ENCODE results near the gene PLCXD1. TPM values are rescaled to one million over a fixed set of nuclear protein-coding genes. Genes with fewer than 3 reads are reported as not detected.
"Not testable (repeated sequence)": the region's sequence is repeated elsewhere in the genome, so short reads cannot be mapped to it uniquely, and the experiment has no call there.

PLCXD1 gene
- total RNA-seq, 1 experiment from 2014 or later, result 49.4 TPM

DNA sequence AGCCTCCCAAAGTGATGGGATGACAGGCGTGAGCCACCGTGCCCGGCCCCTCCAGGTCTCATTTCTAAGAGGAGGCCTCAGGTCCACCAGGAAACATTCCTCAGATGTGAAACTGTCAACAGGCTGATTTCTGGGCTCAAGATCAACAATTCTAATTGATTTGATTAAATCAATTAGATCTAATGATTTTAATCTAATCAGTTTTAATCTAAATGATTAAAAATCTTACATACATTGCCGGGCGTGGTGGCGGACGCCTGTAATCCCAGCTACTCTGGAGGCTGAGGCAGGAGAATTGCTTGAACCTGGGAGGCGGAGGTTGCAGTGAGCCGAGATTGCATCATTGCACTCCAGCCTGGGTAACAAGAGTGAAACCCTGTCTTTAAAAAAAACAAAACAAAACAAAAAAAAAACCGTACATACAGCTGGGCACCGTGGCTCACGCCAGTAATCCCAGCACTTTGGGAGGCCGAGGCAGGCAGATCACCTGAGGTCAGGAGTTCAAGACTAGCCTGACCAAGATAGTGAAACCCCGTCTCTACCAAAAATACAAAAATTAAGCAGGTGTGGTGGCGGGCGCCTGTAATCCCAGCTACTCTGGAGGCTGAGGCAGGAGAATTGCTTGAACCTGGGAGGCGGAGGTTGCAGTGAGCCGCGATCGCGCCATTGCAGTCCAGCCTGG lies 960 bp downstream of the PLCXD1 start:
- H4K20me1 ChIP-seq (ENCODE audit: insufficient read depth, low read depth, low read length); H3K9me2 ChIP-seq (replicated peaks; ENCODE audit: insufficient read depth, low read length); H3K9me3 ChIP-seq (ENCODE audit: low read length); H2AFZ ChIP-seq (ENCODE audit: low read length); H3K27me3 ChIP-seq (ENCODE audit: low read length): not testable (repeated sequence)
- Histone ChIP-seq H3K9ac (ENCODE audit: low read length) (peak overlapping the region; percentile 97), H3K79me2 (ENCODE audit: low read length) (peaks cover 42% of the 10 kb centered on the region), H3K4me2 (ENCODE audit: low read depth, low read length, poor library complexity, severe bottlenecking) (peak overlapping the region; percentile 96), H3K36me3 (ENCODE audit: insufficient read depth, low read length) (peaks cover 30% of the 10 kb centered on the region), H3K4me1 (ENCODE audit: low read length) (peaks cover 27% of the 10 kb centered on the region), H3K27ac (ENCODE audit: low read length) (peak overlapping the region; percentile 97), H3K4me3 (ENCODE audit: low read length) (peak overlapping the region; percentile 96)
- peak; percentile 44 for DNase-seq

DNA sequence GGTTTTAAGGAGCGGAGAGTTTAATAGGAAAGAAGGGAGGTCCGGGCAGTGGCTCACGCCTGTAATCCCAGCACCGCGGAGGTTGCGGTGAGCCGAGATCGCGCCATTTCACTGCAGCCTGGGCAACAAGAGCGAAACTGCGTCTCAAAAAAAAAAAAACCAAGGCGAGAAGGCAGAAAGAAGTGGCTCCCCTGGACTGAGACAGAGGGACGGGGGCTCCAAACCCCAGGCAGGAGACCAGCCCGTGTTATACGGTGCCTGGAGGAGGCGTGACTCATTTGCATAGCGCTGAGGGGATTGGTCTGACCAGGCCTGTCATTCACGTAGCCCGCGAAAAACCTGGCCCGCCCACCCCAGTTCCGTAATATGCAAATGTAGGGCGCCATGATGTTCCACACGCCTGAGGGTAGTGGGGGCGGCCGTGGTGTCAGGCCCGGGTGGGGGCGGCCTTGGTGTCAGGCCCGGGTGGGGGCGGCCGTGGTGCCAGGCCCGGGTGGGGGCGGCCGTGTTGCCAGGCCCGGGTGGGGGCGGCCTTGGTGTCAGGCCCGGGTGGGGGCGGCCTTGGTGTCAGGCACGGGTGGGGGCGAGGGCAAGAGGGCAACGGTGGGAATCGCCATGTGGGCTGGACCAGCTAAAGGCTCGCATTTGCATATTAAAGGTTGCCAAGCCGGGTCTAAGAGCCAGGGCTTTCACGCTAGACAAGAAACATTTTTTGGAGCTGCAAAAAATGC lies 2.1 kb downstream of the PLCXD1 start:
- H4K20me1 ChIP-seq (ENCODE audit: insufficient read depth, low read depth, low read length), result peaks cover 6% of the 10 kb centered on the region; the same call in 1 of the 2 replicates
- peak overlapping the region; percentile 66 for H3K4me3 ChIP-seq (ENCODE audit: low read length)
- H3K9me2 ChIP-seq (replicated peaks; ENCODE audit: insufficient read depth, low read length), result no peaks in the 10 kb centered on the region
- H3K4me1 ChIP-seq (ENCODE audit: low read length), result peaks cover 27% of the 10 kb centered on the region
- peak overlapping the region; percentile 97 for H3K27ac ChIP-seq (ENCODE audit: low read length)
- H3K79me2 ChIP-seq (ENCODE audit: low read length), result peaks cover 49% of the 10 kb centered on the region
- no peaks in the 10 kb centered on the region for H3K27me3 ChIP-seq (ENCODE audit: low read length)
- peak; percentile 99 for DNase-seq
- peaks cover 36% of the 10 kb centered on the region for H3K36me3 ChIP-seq (ENCODE audit: insufficient read depth, low read length)
- peak overlapping the region; percentile 68 for H3K9ac ChIP-seq (ENCODE audit: low read length)
- H3K9me3 ChIP-seq (ENCODE audit: low read length), result no peaks in the 10 kb centered on the region
- H3K4me2 ChIP-seq (ENCODE audit: low read depth, low read length, poor library complexity, severe bottlenecking), result peak overlapping the region; percentile 96
- no peak overlapping the region for H2AFZ ChIP-seq (ENCODE audit: low read length)

DNA sequence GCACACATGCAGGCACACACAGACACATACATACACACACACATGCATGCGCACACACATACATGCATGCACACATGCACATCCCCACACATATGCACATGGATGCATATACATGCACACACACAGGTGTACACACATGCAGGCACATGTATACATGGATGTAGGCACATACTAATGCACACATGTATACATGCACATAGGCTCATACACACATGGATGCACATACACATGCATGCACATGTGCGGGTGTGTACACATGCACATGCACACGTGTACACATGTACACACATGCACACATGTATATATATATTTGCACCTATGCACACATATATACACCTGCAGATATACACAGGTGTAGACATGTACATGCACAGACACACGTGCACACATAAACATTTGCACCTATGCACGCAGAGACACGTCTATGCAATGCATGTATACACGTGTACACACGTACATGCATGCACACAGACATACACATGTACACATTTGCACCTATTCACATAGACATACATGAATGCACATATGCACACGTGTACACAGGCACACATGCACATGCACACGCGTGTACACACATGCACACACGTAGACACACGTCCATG lies 4.0 kb downstream of the PLCXD1 start:
- H3K9me3 ChIP-seq (ENCODE audit: low read length), result no peaks in the 10 kb centered on the region
- H4K20me1 ChIP-seq (ENCODE audit: insufficient read depth, low read depth, low read length), result peaks cover 6% of the 10 kb centered on the region; the same call in 1 of the 2 replicates
- DNase-seq, result no peak
- no peaks in the 10 kb centered on the region for H3K9me2 ChIP-seq (replicated peaks; ENCODE audit: insufficient read depth, low read length)
- H3K27me3 ChIP-seq (ENCODE audit: low read length), result no peaks in the 10 kb centered on the region
- H3K4me3 ChIP-seq (ENCODE audit: low read length), result no peak overlapping the region
- H3K9ac ChIP-seq (ENCODE audit: low read length), result no peak overlapping the region
- H3K4me2 ChIP-seq (ENCODE audit: low read depth, low read length, poor library complexity, severe bottlenecking), result no peak overlapping the region
- peaks cover 13% of the 10 kb centered on the region for H3K4me1 ChIP-seq (ENCODE audit: low read length)
- H2AFZ ChIP-seq (ENCODE audit: low read length), result no peak overlapping the region
- H3K36me3 ChIP-seq (ENCODE audit: insufficient read depth, low read length), result peaks cover 41% of the 10 kb centered on the region
- H3K27ac ChIP-seq (ENCODE audit: low read length), result no peak overlapping the region
- peaks cover 49% of the 10 kb centered on the region for H3K79me2 ChIP-seq (ENCODE audit: low read length)

DNA sequence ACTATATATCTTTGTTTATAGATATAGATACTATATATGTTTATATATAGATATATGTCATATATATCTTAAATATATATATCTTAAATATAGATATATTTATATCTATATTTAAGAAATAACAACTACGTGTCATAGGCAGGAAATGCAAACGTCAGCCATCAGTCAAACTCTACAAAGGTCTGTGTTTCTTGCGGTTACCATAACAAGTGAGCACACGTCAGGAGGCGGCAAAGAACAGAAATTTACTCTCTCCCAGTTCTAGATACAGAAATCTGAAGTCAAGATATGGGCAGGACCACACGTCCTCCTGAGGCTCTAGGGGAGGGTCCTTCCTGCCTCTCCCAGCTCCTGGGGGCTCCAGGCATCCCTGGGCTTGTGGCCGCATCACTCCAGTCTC lies 6.5 kb downstream of the PLCXD1 start:
- H3K36me3 ChIP-seq (ENCODE audit: insufficient read depth, low read length), result peaks cover 48% of the 10 kb centered on the region
- no peaks in the 10 kb centered on the region for H3K27me3 ChIP-seq (ENCODE audit: low read length)
- no peak overlapping the region for H3K4me3 ChIP-seq (ENCODE audit: low read length)
- H3K27ac ChIP-seq (ENCODE audit: low read length), result no peak overlapping the region
- H2AFZ ChIP-seq (ENCODE audit: low read length), result no peak overlapping the region
- H3K9me2 ChIP-seq (replicated peaks; ENCODE audit: insufficient read depth, low read length), result no peaks in the 10 kb centered on the region
- H3K4me2 ChIP-seq (ENCODE audit: low read depth, low read length, poor library complexity, severe bottlenecking), result no peak overlapping the region
- H3K9ac ChIP-seq (ENCODE audit: low read length), result no peak overlapping the region
- DNase-seq, result peak; percentile 42
- H3K4me1 ChIP-seq (ENCODE audit: low read length), result peaks cover 6% of the 10 kb centered on the region
- peaks cover 39% of the 10 kb centered on the region for H3K79me2 ChIP-seq (ENCODE audit: low read length)
- H4K20me1 ChIP-seq (ENCODE audit: insufficient read depth, low read depth, low read length), result peaks cover 6% of the 10 kb centered on the region; the same call in 1 of the 2 replicates
- no peaks in the 10 kb centered on the region for H3K9me3 ChIP-seq (ENCODE audit: low read length)

DNA sequence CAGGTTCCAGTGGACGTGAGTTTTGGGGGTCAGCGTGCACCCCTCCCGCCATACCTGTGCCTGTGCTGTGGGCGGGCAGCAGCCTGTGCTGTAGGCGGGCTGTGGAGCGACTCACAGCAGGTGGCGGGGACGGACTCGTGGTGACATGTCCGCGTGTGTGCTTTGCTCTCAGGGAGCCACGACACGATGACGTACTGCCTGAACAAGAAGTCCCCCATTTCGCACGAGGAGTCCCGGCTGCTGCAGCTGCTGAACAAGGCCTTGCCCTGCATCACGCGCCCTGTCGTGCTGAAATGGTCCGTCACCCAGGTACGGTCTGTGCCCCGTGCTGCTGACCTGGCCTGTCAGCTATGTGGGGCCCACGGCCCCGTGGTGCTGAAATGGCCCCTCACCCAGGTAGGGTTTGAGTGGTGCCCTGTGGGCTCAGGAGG lies 7.4 kb downstream of the PLCXD1 start:
- peaks cover 55% of the 10 kb centered on the region for H3K36me3 ChIP-seq (ENCODE audit: insufficient read depth, low read length)
- no peak for DNase-seq
- no peaks in the 10 kb centered on the region for H3K27me3 ChIP-seq (ENCODE audit: low read length)
- no peaks in the 10 kb centered on the region for H3K9me2 ChIP-seq (replicated peaks; ENCODE audit: insufficient read depth, low read length)
- no peaks in the 10 kb centered on the region for H3K9me3 ChIP-seq (ENCODE audit: low read length)
- H3K79me2 ChIP-seq (ENCODE audit: low read length), result peaks cover 39% of the 10 kb centered on the region
- no peak overlapping the region for H3K4me2 ChIP-seq (ENCODE audit: low read depth, low read length, poor library complexity, severe bottlenecking)
- H3K27ac ChIP-seq (ENCODE audit: low read length), result no peak overlapping the region
- H3K4me1 ChIP-seq (ENCODE audit: low read length), result peaks cover 6% of the 10 kb centered on the region
- no peak overlapping the region for H3K4me3 ChIP-seq (ENCODE audit: low read length)
- H4K20me1 ChIP-seq (ENCODE audit: insufficient read depth, low read depth, low read length), result peaks cover 6% of the 10 kb centered on the region; the same call in 1 of the 2 replicates
- H2AFZ ChIP-seq (ENCODE audit: low read length), result no peak overlapping the region
- H3K9ac ChIP-seq (ENCODE audit: low read length), result no peak overlapping the region

DNA sequence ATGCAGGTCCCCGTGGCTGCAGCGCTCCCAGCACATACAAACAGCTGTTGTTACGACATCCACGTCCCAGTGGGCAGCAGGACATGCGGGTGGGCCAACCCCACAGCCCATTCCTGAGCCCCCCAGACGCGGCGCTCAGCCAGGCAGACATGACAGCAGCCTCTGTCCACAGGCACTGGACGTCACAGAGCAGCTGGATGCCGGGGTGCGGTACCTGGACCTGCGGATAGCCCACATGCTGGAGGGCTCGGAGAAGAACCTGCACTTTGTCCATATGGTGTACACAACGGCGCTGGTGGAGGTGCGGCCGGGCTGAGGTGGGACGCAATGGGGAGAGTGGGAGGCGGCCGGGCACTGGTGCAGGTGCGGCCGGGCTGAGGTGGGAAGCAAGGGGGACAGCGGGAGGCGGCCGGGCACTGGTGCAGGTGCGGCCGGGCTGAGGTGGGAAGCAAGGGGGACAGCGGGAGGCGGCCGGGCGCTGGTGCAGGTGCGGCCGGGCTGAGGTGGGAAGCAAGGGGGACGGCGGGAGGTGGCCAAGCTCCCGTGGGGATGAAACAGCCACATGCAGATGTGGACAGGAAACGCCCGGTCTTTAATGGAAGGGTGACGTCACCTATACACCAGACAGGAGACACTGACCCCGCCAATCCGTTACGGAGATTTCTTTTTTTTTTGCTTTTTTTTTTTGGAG lies 9.4 kb downstream of the PLCXD1 start:
- Histone ChIP-seq H3K36me3 (ENCODE audit: insufficient read depth, low read length) (peaks cover 42% of the 10 kb centered on the region), H3K4me2 (ENCODE audit: low read depth, low read length, poor library complexity, severe bottlenecking) (no peak overlapping the region)

DNA sequence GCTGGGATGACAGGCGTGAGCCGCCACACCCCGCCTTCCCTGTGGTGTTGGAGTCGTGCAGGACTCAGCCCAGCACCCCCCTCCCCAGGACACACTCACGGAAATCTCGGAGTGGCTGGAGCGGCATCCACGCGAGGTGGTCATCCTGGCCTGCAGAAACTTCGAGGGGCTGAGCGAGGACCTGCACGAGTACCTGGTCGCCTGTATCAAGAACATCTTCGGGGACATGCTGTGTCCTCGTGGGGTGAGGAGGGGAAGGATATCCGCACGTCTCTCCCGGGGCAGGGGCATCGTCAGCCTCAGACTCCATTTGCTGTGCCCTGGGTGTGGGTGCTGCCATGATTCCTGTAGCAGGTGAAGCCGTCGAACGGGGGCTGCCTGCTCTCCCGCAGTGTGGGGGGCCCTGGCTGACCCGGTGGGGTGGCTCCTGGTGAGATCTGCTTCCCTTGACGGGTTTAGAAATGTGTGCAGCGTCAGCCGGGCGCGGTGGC lies 10.3 kb downstream of the PLCXD1 start:
- Histone ChIP-seq H3K9me3 (ENCODE audit: low read length) (no peaks in the 10 kb centered on the region), H2AFZ (ENCODE audit: low read length) (no peak overlapping the region), H4K20me1 (ENCODE audit: insufficient read depth, low read depth, low read length) (0 out of 2 replicates have a peak, but pooled peaks cover 2% of the 10 kb centered on the region), H3K27me3 (ENCODE audit: low read length) (no peaks in the 10 kb centered on the region), H3K27ac (ENCODE audit: low read length) (no peak overlapping the region), H3K4me3 (ENCODE audit: low read length) (no peak overlapping the region), H3K4me2 (ENCODE audit: low read depth, low read length, poor library complexity, severe bottlenecking) (no peak overlapping the region), H3K4me1 (ENCODE audit: low read length) (no peaks in the 10 kb centered on the region), H3K9ac (ENCODE audit: low read length) (no peak overlapping the region), H3K79me2 (ENCODE audit: low read length) (peaks cover 12% of the 10 kb centered on the region), H3K9me2 (replicated peaks; ENCODE audit: insufficient read depth, low read length) (no peaks in the 10 kb centered on the region), H3K36me3 (ENCODE audit: insufficient read depth, low read length) (peaks cover 38% of the 10 kb centered on the region)
- DNase-seq, result no peak

More for the DNA sequence above, 9.4 kb downstream of the PLCXD1 start:
- H2AFZ ChIP-seq (ENCODE audit: low read length), result no peak overlapping the region
- H3K27me3 ChIP-seq (ENCODE audit: low read length), result no peaks in the 10 kb centered on the region
- peaks cover 18% of the 10 kb centered on the region for H3K79me2 ChIP-seq (ENCODE audit: low read length)
- H3K9me2 ChIP-seq (replicated peaks; ENCODE audit: insufficient read depth, low read length), result no peaks in the 10 kb centered on the region
- H3K27ac ChIP-seq (ENCODE audit: low read length), result no peak overlapping the region
- no peaks in the 10 kb centered on the region for H3K4me1 ChIP-seq (ENCODE audit: low read length)
- H3K4me3 ChIP-seq (ENCODE audit: low read length), result no peak overlapping the region
- no peaks in the 10 kb centered on the region for H3K9me3 ChIP-seq (ENCODE audit: low read length)
- no peak overlapping the region for H3K9ac ChIP-seq (ENCODE audit: low read length)
- DNase-seq, result no peak
- 0 out of 2 replicates have a peak, but pooled peaks cover 6% of the 10 kb centered on the region for H4K20me1 ChIP-seq (ENCODE audit: insufficient read depth, low read depth, low read length)

All from Karpas-422 (cell line).